GM21360 (cell line): Measurements from ENCODE around the gene TXNDC5.

Source experiments
- ATAC-seq: cut with Tn5 transposase; IDR thresholded peaks from one replicate; pipeline ENCODE4 v1.9.1; 2021; ENCODE audit warnings: mild to moderate bottlenecking, moderate library complexity; ENCODE audit not compliant: unreplicated experiment

Gene TXNDC5

GRCh38 chr6:7910654-7911344 lies at the start of gene TXNDC5:
TSS of gene TXNDC5 (minus strand) at chr6:7910788. CDS start at chr6:7910776, 12 bp downstream.
- ATAC-seq: peak; percentile 70

- no peak for ATAC-seq
Observed at GRCh38 chr6:7960141-7960540, 49.6 kb upstream of the TXNDC5 start.

DNA sequence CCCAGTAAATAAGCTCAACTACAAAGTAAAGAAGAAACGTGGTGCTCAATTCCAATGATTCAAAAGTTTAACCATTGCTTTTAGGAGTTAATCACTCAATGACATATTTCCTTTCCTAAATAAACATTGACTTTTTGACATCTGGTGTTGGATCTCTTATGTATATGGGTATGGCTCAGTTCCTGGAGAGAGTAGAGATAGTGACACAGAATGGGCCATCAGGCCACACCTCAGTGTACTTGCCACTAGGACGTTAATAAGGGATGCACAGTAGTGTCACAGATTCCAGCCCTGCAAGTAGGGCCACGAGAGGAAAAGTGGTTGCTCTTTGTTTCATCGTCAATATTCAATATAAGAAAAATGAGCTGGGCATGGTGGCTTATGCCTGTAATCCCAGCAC lies 48.9 kb upstream of the TXNDC5 start:
- ATAC-seq: no peak

DNA sequence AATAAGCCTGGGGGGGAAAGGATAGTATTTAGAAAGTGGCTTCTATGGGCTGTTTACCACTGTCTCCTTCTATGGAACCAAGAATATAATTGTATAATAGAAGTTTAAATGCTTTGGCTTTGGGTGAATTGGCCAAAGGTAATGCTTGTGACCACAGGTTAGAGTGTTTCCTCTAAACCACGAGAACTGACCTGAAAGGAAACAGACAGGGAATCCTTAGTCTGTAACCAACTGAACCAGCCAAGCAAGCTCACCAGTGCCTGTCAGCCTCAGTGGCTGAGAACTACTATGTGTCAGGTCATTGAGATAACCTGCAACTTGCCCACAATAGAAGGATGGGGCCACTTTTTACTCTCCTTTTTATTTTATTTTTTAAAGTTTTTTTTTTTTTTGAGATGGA lies 47.9 kb upstream of the TXNDC5 start:
- no peak for ATAC-seq

- no peak for ATAC-seq
Observed at GRCh38 chr6:7956257-7956656, 45.7 kb upstream of the TXNDC5 start.

GRCh38 chr6:7954477-7955200 lies 44.1 kb upstream of the TXNDC5 start:
- ATAC-seq: no peak

- no peak for ATAC-seq
Observed at GRCh38 chr6:7953753-7954152, 43.2 kb upstream of the TXNDC5 start.

GRCh38 chr6:7939864-7940228 lies 29.3 kb upstream of the TXNDC5 start:
- ATAC-seq: no peak

DNA sequence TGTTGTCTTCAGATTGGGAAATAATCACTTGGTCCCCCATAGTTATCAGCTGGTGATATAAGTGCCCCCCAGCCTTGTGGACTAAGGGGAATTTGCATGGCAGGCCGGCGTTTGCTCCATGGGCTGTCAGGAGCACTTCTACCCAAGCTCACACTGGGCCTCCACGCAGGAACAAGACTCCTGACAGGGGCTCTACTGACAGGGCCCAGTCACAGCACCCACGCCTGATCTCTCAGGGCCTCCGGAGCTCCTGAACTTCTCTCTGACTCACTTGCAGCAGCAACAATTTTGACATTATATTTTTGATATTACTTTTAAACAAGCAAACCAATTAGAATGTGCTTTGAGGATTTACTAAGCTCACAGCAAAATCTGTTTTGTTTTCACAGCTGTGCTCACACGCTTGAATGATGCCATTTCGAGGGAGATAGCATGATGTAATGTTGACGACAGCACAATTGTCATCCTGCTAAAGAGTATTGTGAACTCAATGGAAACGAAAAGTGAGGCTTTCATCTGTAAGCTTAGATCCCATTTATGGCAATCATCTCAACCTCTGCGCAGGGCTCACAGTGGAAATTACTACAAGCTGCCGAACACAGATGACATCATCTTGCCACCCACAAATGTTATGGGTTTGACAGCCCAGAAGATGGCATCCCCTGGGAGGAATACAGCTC lies 28.7 kb upstream of the TXNDC5 start:
- ATAC-seq: no peak

- ATAC-seq: no peak
Observed at GRCh38 chr6:7938562-7939183, 28.1 kb upstream of the TXNDC5 start.

- ATAC-seq: peak; percentile 98
Observed at GRCh38 chr6:7933794-7934193, 23.2 kb upstream of the TXNDC5 start.

DNA sequence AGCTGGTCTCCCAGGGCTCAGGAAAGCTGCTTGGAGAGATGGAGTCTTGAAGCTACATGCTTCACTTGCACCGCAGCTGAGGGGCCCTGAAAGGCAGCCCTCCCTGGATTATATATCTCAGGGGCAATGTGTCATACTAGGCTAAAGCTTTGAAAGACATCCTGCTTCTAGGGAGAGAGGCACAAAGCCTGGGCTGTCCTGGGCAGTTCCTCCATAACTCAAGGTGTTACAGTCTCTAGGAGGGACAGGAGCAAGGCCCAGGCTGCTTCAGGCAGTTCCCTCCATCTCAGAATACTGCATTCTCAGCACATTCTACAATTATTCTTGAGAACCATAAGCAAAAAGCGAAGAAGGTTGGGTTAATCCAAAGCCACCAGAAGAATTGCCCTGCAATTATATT lies 22.0 kb upstream of the TXNDC5 start:
- ATAC-seq: no peak

- ATAC-seq: no peak
Observed at GRCh38 chr6:7924867-7925266, 14.3 kb upstream of the TXNDC5 start.

DNA sequence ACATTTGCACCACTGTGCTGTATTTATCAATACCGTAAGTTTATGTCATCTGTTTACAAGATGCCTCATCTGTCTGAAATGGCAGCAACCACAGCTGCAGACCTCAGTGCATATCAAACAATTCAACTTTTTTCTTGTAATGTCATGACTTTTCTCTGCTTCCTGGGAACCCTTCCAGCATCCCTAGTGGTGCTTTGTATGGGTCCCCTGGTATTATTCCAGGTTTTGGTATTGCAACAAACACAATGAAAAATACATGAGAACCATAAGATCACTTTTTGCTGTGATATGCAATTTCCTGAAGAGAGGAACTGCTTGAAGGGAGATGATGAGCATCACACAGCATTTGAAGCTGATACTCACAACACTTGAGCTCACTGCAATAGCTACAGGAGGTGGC lies 12.0 kb upstream of the TXNDC5 start:
- no peak for ATAC-seq

DNA sequence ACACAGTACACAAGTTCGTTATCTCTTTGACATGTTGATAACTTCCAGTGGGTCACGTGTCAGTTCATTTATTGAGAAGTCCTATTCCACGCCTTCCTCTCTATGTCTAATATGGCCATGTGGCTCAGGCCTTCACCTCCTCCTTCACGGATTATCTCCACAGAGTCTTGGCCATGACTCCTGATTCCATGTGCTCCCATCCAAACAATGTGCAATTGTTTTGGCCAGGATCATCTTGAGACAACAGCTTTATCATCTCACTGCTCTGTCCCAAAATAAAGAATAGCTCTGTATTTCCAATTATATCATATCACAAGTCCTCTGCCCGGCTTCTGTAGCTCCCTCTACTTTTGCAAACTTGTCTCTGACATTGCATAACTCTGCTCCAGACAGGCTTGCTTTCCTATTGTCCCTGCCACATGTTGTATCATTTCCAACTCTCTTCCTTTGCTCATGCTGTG lies 11.1 kb upstream of the TXNDC5 start:
- no peak for ATAC-seq

DNA sequence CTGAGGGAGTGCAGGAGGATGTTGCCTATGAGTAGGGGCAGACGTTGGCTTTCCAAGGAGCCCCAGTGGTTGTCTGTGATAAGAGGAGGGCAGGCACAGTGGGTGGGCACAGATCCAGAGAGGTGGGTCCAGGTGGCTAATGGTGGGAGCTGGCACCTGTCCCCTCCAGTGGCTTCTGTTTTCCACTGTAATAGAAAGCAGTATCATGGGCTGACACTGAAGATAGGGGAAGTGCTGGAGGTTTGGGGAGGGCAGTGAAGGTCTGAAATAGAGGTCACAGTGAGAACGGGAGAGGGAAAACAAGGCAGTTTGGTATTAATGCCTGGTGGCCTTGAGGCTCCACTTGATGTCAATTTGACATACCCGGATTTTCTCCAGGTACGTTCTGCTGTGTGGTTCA lies 10.5 kb upstream of the TXNDC5 start:
- ATAC-seq: no peak

DNA sequence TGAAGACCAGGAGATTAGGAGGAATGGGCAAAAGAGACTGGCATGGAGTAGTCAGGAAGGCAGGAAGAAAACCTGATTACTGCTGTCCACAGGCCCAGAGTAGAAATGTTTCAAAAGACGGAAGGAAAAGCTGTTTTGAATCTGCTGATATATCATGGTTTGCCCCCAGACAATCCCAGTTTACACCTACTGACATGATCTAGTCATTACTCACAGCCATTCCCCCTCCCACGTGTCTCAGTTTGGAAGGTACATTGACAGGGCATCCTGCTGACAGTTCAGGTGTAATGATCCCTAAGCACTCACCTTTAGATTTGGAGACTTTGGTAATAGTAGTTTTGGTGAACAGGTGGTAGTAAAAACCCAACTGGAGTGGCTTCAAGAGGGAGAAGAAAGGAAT lies 9.8 kb upstream of the TXNDC5 start:
- ATAC-seq: no peak

GRCh38 chr6:7919871-7920270 lies 9.3 kb upstream of the TXNDC5 start:
- ATAC-seq: no peak

DNA sequence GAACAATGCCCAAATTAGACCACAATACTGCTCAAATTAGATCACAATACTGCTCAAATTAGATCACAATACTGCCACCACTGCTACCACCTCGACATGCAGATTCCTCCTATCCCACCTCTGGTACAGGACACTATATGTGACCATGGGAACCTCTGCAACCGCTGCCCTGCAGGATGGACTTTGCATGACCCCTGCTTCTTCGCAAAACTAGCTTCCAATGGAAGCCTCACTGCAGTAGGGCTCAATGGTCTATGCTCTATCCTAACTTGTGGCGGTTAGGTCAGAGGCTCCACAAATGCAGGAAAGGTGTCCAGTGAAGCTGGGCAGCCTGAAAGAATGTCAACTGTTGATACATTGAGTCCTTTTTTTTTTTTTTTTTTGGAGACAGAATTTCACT lies 7.8 kb upstream of the TXNDC5 start:
- ATAC-seq: no peak

- ATAC-seq: no peak
Observed at GRCh38 chr6:7917729-7918128, 7.1 kb upstream of the TXNDC5 start.

DNA sequence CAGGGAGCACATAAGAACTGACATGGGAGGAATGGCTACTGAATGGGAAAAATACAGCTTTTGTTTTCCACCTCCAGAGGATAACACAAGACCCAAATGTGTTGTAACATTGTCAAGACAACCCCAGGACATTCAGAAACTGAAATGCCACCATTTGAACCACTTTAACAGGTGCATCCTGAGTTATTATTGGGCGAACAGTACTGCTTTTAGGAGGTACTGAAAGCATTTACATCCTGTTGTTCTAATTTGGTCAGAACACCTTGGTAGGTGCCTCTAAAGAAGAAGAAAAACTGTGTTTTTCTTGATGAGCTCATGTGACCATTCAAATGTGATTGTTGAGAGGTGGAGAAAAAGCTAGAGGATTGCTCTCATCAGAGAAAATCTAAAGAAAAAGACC lies 6.4 kb upstream of the TXNDC5 start:
- ATAC-seq: peak; percentile 82
